NCI-H526 (cell line): ENCODE measurements around the gene BCL7A.
"Not testable (repeated sequence)": the region's sequence is repeated elsewhere in the genome, so short reads cannot be mapped to it uniquely, and the experiment has no call there.

Experiments used
- DNase-seq, 2 experiments: peaks; one replicate each; lab custom pipeline; 2025; lab: John Stamatoyannopoulos, UW

Gene BCL7A

DNA sequence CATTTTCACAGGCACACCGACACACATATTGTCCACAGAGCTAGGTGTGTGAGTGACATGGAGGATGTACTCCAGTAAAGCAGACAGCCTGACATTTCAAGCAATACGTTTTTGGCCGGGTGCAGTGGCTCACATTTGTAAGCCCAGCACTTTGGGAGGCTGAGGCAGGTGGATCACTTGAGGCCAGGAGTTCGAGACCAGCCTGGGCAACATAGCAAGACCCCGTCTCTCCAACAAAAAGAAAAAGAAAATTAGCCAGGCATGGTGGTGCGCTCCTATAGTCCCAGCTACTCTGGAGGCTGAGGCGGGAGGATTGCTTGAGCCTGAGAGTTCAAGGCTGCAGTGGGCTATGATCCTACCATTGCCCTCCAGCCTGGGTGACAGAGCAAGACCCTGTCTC lies 34.7 kb downstream of the BCL7A start:
- DNase-seq = not testable (repeated sequence)

- no peak for DNase-seq
Measured at GRCh38 chr12:122057007-122057735, 35.5 kb downstream of the BCL7A start.

DNA sequence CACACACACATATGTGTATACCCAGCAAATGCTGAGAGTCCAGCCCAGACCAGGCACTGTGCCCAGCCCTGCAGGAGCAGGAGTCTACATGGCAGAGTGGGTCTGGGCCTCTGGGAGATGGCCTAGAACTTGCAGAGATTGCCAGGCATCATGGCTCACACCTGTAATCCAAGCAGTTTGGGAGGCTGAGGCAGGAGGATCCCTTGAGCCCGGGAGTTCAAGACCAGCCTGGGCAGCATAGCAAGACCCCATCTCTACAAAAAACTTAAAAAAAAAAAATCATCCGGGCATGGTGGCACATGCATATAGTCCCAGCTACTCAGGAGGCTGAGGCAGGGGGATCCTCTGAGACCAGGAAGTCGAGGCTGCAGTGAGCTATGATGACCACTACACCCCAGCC lies 36.1 kb downstream of the BCL7A start:
- no peak for DNase-seq

DNA sequence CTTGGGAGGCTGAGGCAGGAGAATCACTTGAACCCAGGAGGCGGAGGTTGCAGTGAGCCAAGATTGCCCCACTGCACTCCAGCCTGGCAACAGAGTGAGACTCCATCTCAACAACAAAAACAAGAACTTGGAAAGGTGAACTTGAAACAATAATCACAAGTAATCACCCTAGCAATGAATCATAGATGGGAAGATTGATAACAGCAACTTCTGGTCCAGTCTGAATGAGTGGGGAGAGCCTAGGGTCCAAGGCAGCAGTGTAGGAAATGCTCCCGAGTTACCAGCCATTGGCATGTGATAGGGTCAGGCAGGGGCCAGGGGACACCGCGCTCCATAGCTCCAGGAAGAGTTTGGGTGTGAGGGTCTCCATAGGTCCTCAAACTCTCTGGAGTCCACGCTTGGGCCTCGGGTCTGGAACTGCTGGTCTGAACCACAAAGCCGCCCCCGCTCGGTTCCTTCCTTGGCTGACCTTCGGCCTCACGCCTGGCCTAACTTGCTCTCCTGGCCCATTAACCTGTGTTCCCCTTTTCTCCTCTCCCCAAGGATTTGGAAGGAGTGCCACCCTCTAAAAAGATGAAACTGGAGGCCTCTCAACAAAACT lies 37.0 kb downstream of the BCL7A start:
- no peak for DNase-seq

- DNase-seq = no peak
Measured at GRCh38 chr12:122059203-122059960, 37.7 kb downstream of the BCL7A start.

DNA sequence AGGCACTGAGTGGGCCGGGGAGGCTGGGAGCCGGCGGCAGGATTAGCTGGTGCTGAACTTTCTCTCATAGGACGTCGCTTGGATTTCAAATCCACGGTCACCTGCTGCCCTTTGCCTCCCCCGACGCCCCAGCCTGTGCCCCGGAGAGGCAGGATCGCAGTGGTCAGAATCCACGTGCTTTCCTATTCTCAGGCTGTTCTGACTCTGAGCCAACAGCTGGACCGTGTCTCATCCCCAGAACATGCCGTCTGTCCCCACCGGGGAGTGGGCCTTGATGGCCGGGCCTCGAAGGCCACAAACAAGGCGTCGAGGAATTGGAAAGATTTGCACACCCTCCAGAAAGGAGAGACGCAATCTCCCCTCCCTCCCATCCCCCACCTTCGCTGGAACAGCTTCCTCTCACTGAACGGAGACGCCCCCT lies 38.4 kb downstream of the BCL7A start:
- no peak for DNase-seq

DNA sequence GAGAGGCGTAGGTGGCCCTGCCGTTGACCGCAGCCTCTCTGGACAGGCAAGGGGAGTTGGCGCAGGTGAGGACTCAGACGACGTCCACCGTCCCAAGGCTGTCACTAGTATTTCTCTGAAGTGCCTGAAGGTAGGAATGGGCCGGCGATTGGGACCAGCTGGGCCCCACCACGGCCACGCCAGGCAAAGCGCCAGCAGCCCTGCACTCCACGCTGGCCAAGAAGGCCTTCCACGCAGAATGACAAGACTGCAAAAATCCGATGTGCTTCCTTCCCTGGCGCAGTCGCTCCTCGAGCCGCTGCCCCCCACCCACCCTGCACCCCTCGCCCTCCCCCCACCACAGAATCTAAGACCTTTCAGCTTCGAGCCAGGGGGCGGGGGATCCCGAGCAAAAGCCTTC lies 39.6 kb downstream of the BCL7A start:
- DNase-seq = no peak

DNA sequence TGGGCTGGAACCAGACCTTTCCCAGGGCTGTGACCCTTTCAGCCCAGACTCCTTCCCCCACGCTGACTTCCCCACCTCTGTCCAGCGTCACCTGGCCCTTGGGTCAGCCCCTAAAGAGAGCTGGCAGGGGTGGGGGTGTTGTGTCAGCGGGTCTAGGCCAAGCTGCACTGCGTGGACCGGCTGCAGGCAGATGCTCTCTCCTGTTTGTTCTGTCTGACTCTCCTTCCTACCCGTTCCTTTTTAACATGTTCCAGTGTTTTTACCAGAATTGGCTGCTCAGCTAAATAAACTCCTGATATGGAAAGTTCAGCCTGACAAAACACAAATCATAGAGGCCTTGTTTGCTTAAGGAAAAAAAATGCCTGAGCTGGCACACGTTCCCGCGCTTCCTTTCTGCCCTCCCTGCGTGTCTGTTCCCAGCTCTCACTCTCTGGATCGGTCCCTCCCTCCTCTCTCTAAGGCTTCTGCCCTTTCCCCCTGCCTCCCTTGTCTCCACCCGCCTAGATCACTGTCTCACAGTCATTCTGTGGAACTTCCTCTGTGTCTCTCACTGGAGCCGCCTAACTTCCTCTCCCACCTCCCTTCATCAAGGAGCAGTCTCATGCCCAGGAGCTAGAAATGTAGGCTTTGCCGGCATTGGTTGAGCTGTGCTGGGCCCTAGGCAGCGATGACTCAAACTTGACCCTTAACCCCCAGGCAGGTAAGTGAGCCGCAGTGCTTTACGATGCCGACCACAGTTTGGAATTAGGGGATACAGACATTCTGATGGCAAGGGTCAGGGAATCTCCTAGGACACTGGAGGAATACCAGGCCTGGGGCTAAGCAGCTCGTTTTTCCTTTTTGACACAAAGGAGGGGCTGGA lies 41.4 kb downstream of the BCL7A start:
- peak; percentile 83 to 90 for DNase-seq

- DNase-seq = peak in 1 of 2 experiments; percentile 63
Measured at GRCh38 chr12:122063694-122064024, 42.0 kb downstream of the BCL7A start.

DNA sequence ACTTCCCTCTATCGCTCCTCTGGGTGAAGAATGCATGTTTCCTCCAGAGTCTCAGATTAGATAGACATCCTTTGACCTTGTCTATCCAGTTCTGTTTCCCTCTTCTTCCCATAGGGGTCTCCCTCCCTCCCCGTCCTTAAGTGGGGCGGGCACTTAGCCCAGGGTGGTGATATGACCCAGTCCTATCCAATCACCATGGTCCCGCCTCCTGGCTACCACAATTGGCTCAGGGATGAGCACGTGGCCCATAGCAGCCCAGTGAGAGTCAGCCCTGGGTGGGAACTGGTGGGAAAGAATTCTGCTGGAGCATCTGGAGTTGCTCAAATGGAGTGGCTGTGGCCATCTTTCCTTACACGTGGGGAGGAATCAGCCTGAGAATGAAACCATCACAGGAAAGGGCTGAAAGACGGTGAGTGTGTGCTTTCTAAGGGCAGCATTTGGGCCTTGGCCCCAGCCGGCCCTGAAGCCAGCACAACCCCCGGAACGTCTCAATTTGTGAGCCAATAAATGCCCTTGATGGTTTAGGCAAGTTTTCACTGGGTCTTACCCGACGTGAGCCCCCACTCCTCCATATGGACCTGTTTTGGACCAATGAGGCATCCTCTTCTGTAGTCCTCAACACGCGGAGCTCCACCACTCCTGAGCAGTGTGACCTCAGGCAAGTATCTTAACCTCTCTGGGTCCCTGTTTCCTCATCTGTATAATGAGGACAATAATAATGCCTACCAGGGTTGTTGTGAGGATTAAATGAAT lies 42.5 kb downstream of the BCL7A start:
- DNase-seq = peak; percentile 97

GRCh38 chr12:122064780-122065588 lies 43.3 kb downstream of the BCL7A start:
- DNase-seq = peak in 1 of 2 experiments; percentile 38

DNA sequence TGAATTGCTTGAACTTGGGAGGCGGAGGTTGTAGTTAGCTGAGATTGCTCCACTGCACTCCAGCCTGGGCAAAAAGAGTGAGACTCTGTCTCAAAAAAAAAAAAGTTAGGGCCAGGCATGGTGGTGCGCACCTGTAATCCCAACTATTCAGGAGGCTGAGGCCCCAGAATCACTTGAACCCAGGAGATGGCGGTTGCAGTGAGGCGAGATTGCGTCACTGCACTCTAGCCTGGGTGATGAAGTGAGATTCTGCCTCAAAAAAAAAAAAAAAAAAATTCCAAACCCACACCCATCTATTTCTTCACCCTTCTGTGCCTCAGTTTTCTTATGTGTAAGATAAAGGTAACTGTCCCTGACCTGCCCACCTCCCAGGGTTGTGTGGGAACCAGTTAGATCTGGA lies 45.9 kb downstream of the BCL7A start:
- no peak for DNase-seq

GRCh38 chr12:122067966-122068365 lies 46.3 kb downstream of the BCL7A start:
- DNase-seq = peak in 1 of 2 experiments; percentile 27

DNA sequence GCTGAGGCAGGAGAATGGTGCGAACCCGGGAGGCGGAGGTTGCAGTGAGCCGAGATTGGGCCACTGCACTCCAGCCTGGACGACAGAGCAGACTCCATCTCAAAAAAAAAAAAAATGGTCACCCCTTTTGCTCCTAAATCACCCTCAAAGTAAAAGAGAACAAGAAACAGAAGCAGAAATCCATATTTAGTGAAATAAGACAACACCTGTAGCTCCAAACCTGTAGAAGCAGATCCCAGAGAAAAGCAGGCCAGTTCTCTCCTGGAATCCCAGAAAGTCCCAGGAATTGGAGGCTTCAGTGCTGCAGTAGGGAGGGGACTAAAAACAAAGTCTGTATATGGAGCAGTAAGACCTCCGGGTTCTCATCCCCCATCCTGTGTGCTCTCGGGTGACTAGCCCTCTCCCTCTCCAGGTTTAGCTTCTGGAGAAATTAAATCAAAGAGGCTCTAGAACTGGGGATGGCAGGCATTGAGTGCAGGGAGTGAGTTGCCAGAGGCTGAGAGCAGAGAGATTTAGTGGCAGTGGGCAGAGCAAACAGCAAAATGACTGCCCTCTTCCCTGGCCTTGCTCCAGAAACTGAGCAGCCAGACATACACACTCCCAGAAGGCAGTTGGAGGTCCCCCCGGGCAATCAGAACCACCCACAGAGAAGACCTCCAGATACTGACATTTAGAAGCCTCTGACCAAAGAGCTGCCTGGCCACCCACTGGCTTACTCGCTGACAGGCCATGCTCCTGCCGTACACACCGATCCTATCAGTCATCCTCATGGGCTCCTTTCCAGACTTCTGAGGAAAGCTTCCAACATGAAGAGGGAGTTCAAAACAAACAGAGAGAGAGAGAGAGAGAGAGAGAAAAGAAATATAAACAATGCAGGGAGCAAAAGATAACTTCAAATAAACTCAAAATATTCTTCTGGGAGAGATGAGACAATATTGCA lies 50.6 kb downstream of the BCL7A start:
- DNase-seq = no peak

GRCh38 chr12:122073815-122074214 lies 52.1 kb downstream of the BCL7A start:
- DNase-seq = no peak

DNA sequence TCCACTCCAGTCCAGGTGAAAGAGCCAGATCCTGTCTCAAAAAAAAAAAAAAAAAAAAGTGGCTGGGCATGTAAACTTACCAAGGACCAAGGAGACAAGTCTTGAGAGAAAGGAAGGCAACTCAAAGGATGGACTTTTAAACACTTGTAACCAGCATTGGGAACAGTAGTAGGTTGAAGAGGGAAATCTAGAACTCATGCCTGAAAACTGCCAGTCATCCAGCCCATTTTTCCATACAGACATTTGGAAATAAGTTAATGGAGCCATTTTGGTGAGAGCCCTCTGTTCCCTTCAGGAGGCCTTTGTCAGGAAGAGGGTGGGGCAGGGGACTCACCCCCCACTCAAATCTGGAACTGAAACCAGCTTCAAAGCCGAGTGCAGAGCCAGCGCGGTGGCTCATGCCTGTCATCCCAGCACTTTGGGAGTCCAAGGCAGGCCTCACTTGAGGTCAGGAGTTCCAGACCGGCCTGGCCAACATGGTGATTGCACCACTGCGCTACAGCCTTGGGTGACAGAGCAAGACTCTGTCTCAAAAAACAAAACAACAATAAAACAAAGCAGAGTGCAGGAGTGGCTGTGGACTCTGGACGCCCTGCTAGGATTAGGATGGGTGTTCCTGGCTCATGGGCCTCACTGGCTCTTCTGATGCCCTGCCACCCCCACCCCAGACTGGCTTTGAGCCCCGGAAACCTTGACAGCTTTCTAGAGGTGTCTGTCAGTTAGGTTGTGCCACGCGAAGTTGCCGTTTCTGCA lies 55.2 kb downstream of the BCL7A start:
- no peak for DNase-seq

DNA sequence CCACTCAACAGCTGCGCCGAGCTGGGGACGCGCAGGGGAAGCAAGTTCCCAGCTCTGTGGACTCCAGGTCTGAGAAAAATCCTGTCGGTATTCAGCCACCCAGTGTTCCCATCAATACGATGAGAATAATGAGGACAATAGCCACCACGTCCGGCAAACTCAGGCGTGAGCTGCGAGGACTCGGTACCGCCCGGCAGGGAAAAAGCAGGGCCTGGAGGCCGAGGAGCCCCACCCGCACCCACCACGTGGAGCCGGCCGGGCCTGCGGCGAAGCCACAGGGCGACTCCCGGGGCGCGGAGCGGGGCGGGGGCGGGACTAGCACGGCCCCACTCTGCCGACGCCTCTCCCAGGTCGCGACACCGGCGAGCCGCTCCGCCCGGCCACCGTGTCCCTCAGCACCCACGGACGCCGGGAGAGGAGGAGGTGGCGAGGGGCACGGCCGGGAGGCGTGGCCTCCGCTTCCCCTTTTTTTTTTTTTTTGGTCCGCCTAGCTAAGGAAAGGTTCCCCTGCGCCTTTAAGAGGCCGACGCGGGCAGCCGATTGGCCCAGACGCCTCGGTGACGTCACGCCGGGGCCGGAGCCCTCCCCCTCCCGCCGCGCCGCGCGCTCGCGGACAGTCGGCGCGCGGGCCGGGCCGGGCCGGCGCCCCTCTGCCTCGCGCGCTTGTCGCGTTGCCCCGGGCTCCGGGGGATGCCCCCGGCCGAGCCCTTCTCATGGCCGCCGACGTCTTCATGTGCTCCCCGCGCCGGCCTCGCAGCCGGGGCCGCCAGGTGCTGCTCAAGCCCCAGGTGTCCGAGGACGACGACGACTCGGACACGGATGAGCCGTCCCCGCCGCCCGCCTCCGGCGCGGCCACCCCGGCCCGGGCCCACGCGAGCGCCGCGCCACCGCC lies 56.7 kb downstream of the BCL7A start, which contains the start of gene MLXIP:
TSS of gene MLXIP (plus strand) at position 616 of the 892 bp plus-strand sequence. CDS start at position 714, 98 bp downstream.
- peak; percentile 81 to 97 for DNase-seq
